SH-SY5Y (cell line): Measurements from ENCODE around the gene PI4KA.

Source experiments
- GATA2 ChIP-seq: IDR thresholded peaks from 2 replicates; pipeline ENCODE4 v1.6.1; 2011; ENCODE audit warnings: mild to moderate bottlenecking, low read depth, low read length
- GATA3 ChIP-seq: IDR thresholded peaks from 2 replicates; pipeline ENCODE4 v1.6.1; 2011; ENCODE audit warnings: low read depth, mild to moderate bottlenecking, low read length, moderate library complexity

DNA sequence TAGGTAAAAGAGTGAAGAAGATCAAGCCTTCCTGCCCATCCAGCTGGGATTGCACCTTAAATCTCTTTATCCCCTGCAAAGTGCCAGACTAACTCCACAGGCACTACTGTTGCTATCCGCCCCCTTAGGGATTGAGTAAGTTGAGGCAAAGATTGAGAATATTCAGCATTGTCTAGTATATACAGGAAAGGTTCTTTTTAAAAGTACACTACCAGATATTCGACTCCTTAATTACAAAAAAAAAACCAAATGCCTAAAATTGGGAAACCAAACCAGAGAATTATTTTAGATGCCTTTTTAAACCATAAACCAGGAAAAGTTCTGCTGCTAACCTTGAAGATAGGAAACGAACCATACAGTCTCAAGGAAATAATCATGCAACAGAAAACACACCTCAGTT is 73.2 kb downstream of the PI4KA start:
- TF ChIP-seq GATA3: no peak
- no peak for TF ChIP-seq GATA2
